C4-2B (cell line): Measurements from ENCODE around the gene IL21.

ENCODE experiments used
- ZFX ChIP-seq: fragments of 450-650 bp; IDR thresholded peaks from 2 replicates; pipeline ENCODE4 v1.6.1; 2017
- TF ChIP-seq, protein P1 (sequence below): fragments of 450-650 bp; conservative IDR thresholded peaks from 2 replicates; pipeline ENCODE4 v1.5.1; 2017; ENCODE audit warnings: mild to moderate bottlenecking

DNA sequence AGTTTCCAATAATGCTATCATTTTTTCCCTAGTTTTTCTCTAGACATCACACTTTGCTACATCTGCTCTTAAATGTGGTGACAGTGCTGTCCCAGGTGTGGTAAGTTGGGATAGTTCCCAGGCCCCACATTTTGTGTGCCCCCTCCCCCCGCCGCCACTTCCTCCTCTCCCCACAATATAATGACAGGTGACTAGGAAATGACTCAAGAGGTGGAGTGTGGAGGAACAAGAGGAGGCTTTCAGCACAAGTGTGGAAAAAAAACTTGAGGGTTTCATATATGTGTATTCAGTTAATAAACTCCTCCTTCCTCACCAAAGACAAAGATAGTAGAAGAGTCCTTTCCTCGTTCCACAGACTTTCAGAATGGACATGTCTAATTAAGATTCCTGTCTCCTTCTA lies 18.3 kb upstream of the IL21 start:
- TF ChIP-seq, protein P1, sequence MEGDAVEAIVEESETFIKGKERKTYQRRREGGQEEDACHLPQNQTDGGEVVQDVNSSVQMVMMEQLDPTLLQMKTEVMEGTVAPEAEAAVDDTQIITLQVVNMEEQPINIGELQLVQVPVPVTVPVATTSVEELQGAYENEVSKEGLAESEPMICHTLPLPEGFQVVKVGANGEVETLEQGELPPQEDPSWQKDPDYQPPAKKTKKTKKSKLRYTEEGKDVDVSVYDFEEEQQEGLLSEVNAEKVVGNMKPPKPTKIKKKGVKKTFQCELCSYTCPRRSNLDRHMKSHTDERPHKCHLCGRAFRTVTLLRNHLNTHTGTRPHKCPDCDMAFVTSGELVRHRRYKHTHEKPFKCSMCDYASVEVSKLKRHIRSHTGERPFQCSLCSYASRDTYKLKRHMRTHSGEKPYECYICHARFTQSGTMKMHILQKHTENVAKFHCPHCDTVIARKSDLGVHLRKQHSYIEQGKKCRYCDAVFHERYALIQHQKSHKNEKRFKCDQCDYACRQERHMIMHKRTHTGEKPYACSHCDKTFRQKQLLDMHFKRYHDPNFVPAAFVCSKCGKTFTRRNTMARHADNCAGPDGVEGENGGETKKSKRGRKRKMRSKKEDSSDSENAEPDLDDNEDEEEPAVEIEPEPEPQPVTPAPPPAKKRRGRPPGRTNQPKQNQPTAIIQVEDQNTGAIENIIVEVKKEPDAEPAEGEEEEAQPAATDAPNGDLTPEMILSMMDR: no peak
- TF ChIP-seq ZFX: no peak
